Neural cell (in vitro differentiated cells): Measurements from ENCODE around the gene THRSP. TPM values are rescaled to one million over a fixed set of nuclear protein-coding genes. Genes with fewer than 3 reads are reported as not detected.

Source experiments
- H2AFZ ChIP-seq: fragments of 200-600, 300-800 bp; sonication (generic), shearing (Covaris generic); 2 replicates; pipeline ENCODE4 v1.6.0; 2014; ENCODE audit warnings: low read depth, mild to moderate bottlenecking, antibody characterized with exemption, low read length, moderate library complexity
- H3F3A ChIP-seq: fragments of 200-600 bp; shearing (Covaris generic); 2 replicates; pipeline ENCODE4 v1.6.1; 2016; ENCODE audit warnings: mild to moderate bottlenecking, moderate library complexity, mixed read lengths, antibody characterized with exemption, low read length; ENCODE audit not compliant: insufficient read depth, poor library complexity, severe bottlenecking
- H3K27ac ChIP-seq: fragments of 200-600, 300-800 bp; sonication (generic), shearing (Covaris generic); 2 replicates; pipeline ENCODE4 v1.5.1; 2014; ENCODE audit warnings: mild to moderate bottlenecking, low read length, moderate library complexity
- H3K27me3 ChIP-seq: fragments of 300-800, 200-600 bp; sonication (generic), shearing (Covaris generic); 2 replicates; pipeline ENCODE4 v1.6.0; 2014; ENCODE audit warnings: mild to moderate bottlenecking, low read depth, low read length, moderate library complexity; ENCODE audit not compliant: insufficient read depth
- H3K36me3 ChIP-seq: fragments of 300-800, 200-600 bp; sonication (generic), shearing (Covaris generic); 2 replicates; pipeline ENCODE4 v1.5.1; 2014; ENCODE audit warnings: mild to moderate bottlenecking, antibody characterized with exemption, low read length, moderate library complexity; ENCODE audit not compliant: insufficient read depth
- H3K4me2 ChIP-seq: fragments of 300-800, 200-600 bp; sonication (generic), shearing (Covaris generic); 2 replicates; pipeline ENCODE4 v1.6.0; 2014; ENCODE audit warnings: mild to moderate bottlenecking, low read length
- H3K4me3 ChIP-seq: fragments of 300-800, 200-600 bp; sonication (generic), shearing (Covaris generic); 2 replicates; pipeline ENCODE4 v1.5.1; 2014; ENCODE audit warnings: mild to moderate bottlenecking, low read length, moderate library complexity
- H3K79me2 ChIP-seq: fragments of 200-600 bp; shearing (Covaris generic); replicated peaks from 2 replicates; pipeline ENCODE4 v1.6.0; 2014; ENCODE audit warnings: mild to moderate bottlenecking, low read length, moderate library complexity; ENCODE audit not compliant: insufficient read depth
- H3K9ac ChIP-seq: fragments of 300-800, 200-600 bp; sonication (generic), shearing (Covaris generic); 2 replicates; pipeline ENCODE4 v1.6.1; 2016; ENCODE audit warnings: mild to moderate bottlenecking, low read length, mixed read lengths
- H3K9me2 ChIP-seq: fragments of 200-600 bp; shearing (Covaris generic); 2 replicates; pipeline ENCODE4 v1.6.1; 2016; ENCODE audit warnings: mild to moderate bottlenecking, low read length, mixed read lengths; ENCODE audit not compliant: insufficient read depth
- H3K9me3 ChIP-seq: fragments of 200-600, 300-800 bp; sonication (generic), shearing (Covaris generic); 2 replicates; pipeline ENCODE4 v1.6.1; 2016; ENCODE audit warnings: mild to moderate bottlenecking, mixed run types, low read length, moderate library complexity, mixed read lengths
- H4K20me1 ChIP-seq: fragments of 200-600 bp; shearing (Covaris generic); 2 replicates; pipeline ENCODE4 v1.6.1; 2016; ENCODE audit warnings: mild to moderate bottlenecking, mixed run types; ENCODE audit not compliant: insufficient read depth
- EP300 ChIP-seq: fragments of 450-650 bp; conservative IDR thresholded peaks from 2 replicates; pipeline ENCODE4 v1.6.1; 2014; ENCODE audit warnings: antibody characterized with exemption, mild to moderate bottlenecking, moderate library complexity; ENCODE audit not compliant: poor library complexity, severe bottlenecking
- EZH2 ChIP-seq: fragments of 200-600, 300-800 bp; shearing (Covaris generic), sonication (generic); IDR thresholded peaks from 2 replicates; pipeline ENCODE4 v1.6.1; 2014; ENCODE audit warnings: antibody characterized with exemption, low read length, borderline replicate concordance, mild to moderate bottlenecking; ENCODE audit not compliant: insufficient read depth, poor library complexity, severe bottlenecking
- MXI1 ChIP-seq: fragments of 450-650 bp; conservative IDR thresholded peaks from 2 replicates; pipeline ENCODE4 v1.6.1; 2014; ENCODE audit warnings: antibody characterized with exemption, mild to moderate bottlenecking; ENCODE audit not compliant: poor library complexity, severe bottlenecking
- POLR2AphosphoS5 ChIP-seq: IDR thresholded peaks from 2 replicates; pipeline ENCODE4 v1.6.1; 2012
- RAD21 ChIP-seq: fragments of 450-650 bp; conservative IDR thresholded peaks from 2 replicates; pipeline ENCODE4 v1.6.1; 2014; ENCODE audit warnings: antibody characterized with exemption, mild to moderate bottlenecking, moderate library complexity
- REST ChIP-seq: IDR thresholded peaks from 2 replicates; pipeline ENCODE4 v1.6.1; 2012; ENCODE audit warnings: borderline replicate concordance
- SMC3 ChIP-seq: fragments of 450-650 bp; conservative IDR thresholded peaks from 2 replicates; pipeline ENCODE4 v1.6.1; 2014; ENCODE audit warnings: antibody characterized with exemption, mild to moderate bottlenecking, moderate library complexity; ENCODE audit not compliant: poor library complexity
- TAF1 ChIP-seq: IDR thresholded peaks from 2 replicates; pipeline ENCODE4 v1.6.1; 2012; ENCODE audit warnings: low read depth
- polyA plus RNA-seq: library from polyadenylated mRNA; depleted of rRNA; stranded (reverse); fragments of >200 nt; gene quantifications from 2 replicates; pipeline ENCODE4 v1.2.3, GENCODE V29; 2014
- TF ChIP-seq, protein P1 (sequence below): fragments of 450-650 bp; IDR thresholded peaks from 2 replicates; pipeline ENCODE4 v1.5.1; 2014; ENCODE audit warnings: antibody characterized with exemption, mild to moderate bottlenecking, moderate library complexity; ENCODE audit not compliant: poor library complexity, severe bottlenecking

Gene THRSP
- polyA plus RNA-seq, 1 donor from 2014 or later = not detected

GRCh38 chr11:78081583-78081982 is 17.9 kb downstream of the THRSP start:
- H3K4me2 ChIP-seq = no peak overlapping the region
- peaks cover 38% of the 10 kb centered on the region for H3K79me2 ChIP-seq
- H3K36me3 ChIP-seq = no peaks in the 10 kb centered on the region
- no peaks in the 10 kb centered on the region for H3K27me3 ChIP-seq
- no peaks in the 10 kb centered on the region for H4K20me1 ChIP-seq
- H2AFZ ChIP-seq = no peak overlapping the region
- H3K4me3 ChIP-seq = no peak overlapping the region
- no peak overlapping the region for H3K27ac ChIP-seq
- no peaks in the 10 kb centered on the region for H3F3A ChIP-seq
- no peaks in the 10 kb centered on the region for H3K9me2 ChIP-seq
- H3K9me3 ChIP-seq = no peaks in the 10 kb centered on the region
- H3K9ac ChIP-seq = no peak overlapping the region
- TF ChIP-seq TAF1 = no peak
- TF ChIP-seq REST = no peak
- no peak for TF ChIP-seq SMC3
- TF ChIP-seq, protein P1, sequence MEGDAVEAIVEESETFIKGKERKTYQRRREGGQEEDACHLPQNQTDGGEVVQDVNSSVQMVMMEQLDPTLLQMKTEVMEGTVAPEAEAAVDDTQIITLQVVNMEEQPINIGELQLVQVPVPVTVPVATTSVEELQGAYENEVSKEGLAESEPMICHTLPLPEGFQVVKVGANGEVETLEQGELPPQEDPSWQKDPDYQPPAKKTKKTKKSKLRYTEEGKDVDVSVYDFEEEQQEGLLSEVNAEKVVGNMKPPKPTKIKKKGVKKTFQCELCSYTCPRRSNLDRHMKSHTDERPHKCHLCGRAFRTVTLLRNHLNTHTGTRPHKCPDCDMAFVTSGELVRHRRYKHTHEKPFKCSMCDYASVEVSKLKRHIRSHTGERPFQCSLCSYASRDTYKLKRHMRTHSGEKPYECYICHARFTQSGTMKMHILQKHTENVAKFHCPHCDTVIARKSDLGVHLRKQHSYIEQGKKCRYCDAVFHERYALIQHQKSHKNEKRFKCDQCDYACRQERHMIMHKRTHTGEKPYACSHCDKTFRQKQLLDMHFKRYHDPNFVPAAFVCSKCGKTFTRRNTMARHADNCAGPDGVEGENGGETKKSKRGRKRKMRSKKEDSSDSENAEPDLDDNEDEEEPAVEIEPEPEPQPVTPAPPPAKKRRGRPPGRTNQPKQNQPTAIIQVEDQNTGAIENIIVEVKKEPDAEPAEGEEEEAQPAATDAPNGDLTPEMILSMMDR = no peak
- no peak for TF ChIP-seq POLR2AphosphoS5
- no peak for TF ChIP-seq MXI1
- TF ChIP-seq EP300 = no peak
- no peak for TF ChIP-seq RAD21
- no peak for TF ChIP-seq EZH2

GRCh38 chr11:78082146-78082545 is 18.5 kb downstream of the THRSP start:
- H3K4me3 ChIP-seq = no peak overlapping the region
- no peaks in the 10 kb centered on the region for H3K27me3 ChIP-seq
- H3K9ac ChIP-seq = no peak overlapping the region
- H2AFZ ChIP-seq = no peak overlapping the region
- H3K36me3 ChIP-seq = no peaks in the 10 kb centered on the region
- no peak overlapping the region for H3K4me2 ChIP-seq
- H3F3A ChIP-seq = no peaks in the 10 kb centered on the region
- no peaks in the 10 kb centered on the region for H4K20me1 ChIP-seq
- TF ChIP-seq POLR2AphosphoS5 (no peak), RAD21 (no peak), MXI1 (no peak), SMC3 (no peak), EP300 (no peak), REST (no peak), TAF1 (no peak), EZH2 (no peak)
- TF ChIP-seq, protein P1 = no peak
- no peak overlapping the region for H3K27ac ChIP-seq
- H3K9me2 ChIP-seq = no peaks in the 10 kb centered on the region
- peaks cover 32% of the 10 kb centered on the region for H3K79me2 ChIP-seq
- H3K9me3 ChIP-seq = no peaks in the 10 kb centered on the region
